GM21619 (cell line): ENCODE data around the gene TLCD1.

Experiments used
- ATAC-seq: cut with Tn5 transposase; IDR thresholded peaks from one replicate; pipeline ENCODE4 v1.9.1; 2021; ENCODE audit not compliant: unreplicated experiment

TLCD1 gene

DNA sequence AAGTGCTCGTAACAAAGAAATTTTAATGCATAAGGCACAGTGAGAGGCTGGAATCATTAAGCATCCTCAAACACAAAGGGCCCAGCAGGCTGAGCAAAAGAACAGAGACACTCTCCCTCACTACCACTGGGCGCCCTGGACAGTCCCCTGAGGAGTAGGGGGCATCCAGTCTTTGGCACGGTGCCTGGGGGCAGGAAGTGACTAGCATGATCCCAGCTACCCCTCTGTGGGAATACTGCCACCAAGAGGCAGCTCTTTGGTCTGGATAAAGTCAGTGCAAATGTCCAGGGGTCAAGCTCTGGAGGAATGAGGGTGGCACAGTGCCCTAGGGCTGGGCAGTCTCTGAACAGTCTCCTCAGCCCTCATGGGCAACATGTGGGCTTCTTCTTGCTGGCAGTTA lies 11.8 kb downstream of the TLCD1 start:
- no peak for ATAC-seq

DNA sequence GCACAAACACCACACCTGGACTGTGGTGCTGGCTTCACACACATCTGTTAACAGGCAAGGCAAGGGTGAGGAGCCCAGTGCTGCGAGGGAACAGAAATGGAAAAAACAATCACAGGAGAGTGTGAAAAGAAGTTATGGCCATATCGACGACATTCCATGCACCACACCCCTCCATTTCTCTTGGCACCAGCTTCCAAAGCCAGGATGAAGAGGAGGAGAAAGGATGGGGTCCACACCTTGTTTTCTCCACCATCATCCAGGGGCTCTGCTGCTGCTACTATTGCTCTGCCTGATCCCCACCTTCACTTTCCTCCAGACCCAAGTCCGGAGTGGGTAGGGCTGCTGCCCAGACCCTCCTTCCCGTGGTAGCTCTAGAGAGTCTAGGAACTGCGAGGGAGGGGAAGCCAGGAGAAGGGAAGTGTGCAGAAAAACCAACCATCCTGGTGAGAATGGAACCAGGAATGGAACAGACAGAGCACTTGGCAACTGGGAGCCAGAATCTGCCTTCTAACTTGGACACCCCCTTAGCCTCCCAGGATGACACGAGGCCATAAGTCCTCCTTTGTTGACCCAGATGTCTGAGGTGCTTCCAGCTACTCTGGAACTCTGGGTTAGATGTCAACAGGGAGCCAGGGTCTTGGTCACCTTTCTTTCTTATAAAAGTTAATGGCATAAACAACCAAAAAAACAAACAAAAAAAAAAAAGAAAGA lies 13.2 kb downstream of the TLCD1 start:
- no peak for ATAC-seq

DNA sequence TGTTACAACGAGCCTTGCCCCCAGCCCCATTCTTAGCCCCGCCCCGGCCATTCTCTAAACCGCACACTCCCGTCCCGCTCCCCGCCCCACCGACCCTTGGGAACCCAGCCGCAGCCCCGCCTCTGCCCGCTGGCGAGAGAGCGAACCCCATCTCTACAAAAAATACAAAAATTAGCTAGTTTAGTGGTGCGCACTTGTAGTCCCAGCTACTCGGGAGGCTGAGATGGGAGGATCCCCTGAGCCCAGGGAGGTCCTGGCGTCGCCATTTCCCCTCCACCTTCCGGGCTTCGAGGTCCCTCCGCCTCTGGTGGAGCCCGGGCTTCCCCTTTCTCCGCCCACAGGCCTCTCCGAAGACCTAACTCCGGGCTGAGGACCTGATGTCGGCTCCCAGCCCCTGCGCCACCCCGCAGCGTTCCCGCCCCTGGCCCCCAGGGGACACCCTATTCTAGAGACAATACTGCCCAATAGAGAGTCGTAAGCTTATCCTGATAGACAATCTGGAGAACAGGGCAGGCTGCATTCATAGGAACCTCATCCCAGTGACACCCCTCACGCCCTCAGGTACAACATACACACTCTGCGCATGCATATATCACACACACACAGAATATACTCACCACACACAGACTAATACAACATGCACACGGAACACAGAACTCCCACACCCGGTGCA lies 13.9 kb downstream of the TLCD1 start:
- ATAC-seq, result no peak

DNA sequence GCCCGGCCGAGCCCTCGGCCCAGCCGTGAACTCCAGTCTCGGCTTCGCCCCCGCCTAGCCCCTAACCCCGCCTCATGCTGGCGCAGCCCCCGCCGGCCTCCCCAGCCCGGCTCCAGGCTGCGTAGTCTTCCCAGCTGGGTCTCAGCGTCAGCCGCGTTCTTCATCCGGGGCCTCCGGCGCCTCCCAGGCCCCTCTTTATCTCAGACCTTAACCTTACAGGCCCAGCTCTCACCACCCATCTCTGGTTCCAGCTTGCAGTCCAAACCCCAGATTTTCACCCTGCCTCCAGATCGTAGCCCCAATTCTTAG lies 14.4 kb downstream of the TLCD1 start, which contains the start of gene PROCA1:
Gene PROCA1, minus strand, starts transcription at position 166 of the 309 bp plus-strand sequence. CDS start 228 bp downstream, outside the sequence.
- no peak for ATAC-seq

DNA sequence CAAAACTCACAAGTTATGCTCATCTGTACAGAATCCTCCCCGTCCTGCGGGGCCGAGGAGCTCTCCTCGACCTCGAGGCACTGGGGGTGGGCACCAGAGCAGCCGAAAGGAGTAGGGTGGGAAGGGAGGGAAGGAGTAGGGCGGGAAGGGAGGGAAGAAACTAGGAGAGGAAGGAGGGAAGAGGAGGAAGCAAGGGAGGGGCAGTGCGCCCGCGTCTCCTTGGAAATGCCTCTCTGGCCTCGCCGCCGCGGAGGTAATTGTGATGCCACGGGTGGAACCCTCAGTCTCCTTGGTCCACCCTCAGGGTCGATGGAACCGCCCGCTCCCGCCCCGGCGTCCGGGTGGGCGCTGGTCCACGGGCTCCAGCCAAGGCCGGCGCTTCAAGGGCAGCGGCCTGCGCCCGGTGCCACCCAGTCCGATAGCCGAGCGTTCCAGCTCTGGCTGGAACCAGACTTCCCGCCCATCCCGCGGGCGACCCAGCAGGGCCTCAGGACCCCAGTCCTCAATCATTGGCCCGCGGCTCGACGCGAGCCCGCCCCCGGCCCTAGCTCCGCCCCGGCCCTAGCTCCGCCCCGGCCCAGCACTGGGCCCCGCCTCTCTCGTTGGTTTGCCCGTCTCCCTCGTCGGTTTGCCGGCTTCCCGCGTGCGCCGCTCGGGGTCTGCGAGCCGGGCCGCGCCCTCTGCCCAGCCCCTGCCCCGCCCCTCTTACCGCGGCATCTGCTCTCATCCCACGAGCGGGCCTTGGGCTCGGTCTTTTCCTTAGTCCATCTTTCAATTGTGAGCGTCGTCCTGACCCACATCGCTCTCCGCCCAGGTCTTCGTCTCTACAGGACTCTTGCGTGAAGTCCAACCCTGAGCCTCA lies 14.9 kb downstream of the TLCD1 start:
- ATAC-seq, result peak; percentile 71

DNA sequence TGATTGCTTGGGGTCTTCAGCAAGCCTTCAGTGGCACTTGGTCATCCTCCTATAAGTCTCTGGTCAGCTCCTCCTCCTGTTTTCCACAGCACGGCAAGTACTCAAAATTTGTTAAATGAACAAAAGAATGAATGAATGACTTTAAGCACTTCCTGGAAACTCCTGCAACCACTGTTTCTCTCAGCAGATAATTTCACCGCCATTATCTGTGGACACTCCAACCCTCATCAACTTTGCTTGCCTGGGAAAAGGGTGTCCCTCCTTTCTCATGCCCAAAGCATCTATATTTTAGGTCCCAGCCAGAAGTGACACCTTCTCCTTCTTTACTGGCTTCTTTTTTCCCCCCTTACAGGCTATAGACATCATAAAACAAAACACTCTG lies 18.7 kb downstream of the TLCD1 start:
- no peak for ATAC-seq

DNA sequence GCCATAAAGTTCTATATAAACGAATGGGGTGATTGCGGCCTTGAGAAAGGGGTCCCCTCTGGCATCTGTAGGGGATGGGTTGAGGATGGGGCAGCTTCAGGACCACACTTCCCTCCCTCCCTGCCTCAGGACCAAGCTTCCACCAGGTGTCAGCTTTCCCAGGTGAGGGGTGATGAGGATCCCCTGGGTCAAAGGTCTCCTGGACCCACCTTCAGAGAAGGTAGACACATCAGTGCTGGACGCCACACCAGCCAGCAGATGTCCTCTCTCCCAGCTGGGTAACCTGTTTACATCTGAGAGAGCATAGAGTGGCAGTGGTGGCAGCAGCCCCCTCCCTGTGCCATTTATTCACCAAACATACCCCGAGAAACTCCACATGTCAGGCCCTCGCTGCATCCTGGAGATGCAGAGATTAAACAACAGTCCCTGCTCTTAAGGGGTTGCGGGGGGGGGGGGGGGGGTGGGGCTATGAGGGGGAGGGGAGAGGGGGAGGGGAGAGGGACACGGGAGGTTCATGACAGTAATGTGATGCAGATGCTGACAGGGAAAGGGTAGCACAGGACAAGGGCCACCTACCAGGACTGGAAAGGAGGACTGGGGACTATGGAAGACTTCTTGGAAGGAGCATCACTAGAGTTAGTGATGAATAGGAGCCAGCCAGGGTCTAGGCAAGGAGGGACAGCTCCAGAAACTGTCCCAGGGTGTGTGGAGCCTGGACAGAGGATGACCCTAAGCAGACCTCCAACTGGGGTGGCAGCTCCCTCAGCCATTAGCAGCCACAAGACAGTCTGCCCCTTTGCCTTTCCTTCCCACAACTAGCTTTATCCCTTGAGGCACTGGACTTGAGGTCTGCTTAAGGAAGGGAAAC lies 19.3 kb downstream of the TLCD1 start:
- ATAC-seq, result no peak

DNA sequence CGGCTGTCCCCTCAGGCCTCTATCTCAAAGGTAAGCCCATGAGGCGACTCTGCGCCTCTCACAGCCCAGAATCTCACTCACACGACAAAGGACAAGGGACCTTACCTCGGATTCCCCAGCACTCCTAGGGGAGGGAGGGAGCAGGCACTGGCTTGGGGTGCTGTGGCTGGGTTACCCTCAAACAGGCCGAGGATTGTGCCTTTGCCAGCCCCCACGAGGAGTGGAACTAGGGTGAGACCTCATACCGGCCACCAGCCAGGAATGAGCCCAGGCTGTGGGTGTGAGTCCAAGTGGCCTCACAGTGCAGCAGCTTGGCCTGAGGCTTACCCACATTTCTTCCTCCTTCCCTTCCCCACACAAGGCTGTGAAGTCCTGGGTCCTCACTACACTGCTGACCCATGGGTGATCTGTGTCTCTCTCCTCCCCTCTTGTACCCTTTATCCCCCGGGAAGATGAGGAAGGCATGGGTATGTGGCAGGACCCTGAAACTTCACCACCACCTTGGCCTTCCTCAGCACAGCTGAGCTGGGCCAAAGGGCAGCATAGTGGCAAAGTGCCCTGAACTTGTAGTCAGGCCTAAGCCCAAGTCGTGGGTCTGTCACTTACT lies 20.2 kb downstream of the TLCD1 start:
- no peak for ATAC-seq

DNA sequence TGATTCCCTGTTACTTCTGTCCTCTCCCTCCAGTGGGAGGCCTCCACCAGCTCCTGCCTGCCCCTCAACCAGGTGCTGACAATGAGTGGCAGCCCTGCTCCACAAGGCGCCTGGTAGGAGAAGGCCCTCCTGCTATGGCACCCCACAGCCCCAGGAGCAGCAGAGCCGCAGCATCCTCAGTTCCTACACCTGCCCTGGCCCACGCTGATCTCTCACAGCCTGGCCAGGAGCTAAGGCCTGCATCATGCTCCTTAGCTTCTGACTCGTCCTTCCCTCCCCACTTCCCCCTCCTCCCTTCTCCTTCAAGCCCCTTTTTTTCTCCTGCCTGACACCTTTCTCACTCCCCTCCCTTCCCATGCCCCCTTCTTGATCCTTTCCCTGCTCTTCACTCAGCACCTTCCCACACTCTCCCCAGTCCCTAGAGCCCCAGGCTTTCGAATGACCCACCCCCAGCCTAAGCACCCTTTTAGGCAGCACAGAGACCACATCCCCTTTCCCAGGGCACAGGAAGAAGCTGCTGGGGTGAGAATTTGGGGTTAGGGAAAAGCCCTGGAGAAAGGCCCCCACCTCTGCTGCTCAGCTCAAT lies 20.9 kb downstream of the TLCD1 start:
- ATAC-seq, result no peak

DNA sequence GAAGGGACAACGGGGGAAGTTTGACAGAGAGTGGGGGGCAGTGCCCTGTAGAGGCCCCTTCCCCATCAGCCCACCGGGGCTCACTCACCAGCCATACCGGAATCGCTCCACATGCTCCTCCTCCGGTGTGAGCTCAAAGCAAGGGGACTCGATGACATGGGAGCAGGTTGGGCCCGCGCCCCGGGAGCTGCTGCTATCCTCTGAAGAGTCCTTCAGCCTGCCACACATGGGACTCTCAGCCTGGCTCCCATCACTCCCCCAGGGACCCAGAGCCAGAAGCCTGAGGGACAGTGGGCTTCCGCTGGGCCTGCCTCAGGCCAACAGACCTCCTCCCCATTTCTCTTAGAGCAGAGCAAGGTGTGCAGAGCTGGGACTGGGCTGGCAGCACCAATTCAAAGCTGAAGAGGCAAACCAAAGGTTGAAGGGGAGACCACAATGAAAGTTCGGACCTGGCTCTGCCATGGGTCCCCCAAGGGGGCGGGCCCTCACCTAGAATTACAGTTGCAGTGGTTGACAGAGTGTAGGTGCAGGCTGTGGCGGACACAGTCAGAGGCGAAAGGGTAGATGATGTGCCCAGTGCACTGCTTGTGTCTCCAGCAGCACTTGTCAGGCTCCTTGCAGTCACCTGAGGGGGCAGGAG lies 21.7 kb downstream of the TLCD1 start:
- ATAC-seq, result no peak

DNA sequence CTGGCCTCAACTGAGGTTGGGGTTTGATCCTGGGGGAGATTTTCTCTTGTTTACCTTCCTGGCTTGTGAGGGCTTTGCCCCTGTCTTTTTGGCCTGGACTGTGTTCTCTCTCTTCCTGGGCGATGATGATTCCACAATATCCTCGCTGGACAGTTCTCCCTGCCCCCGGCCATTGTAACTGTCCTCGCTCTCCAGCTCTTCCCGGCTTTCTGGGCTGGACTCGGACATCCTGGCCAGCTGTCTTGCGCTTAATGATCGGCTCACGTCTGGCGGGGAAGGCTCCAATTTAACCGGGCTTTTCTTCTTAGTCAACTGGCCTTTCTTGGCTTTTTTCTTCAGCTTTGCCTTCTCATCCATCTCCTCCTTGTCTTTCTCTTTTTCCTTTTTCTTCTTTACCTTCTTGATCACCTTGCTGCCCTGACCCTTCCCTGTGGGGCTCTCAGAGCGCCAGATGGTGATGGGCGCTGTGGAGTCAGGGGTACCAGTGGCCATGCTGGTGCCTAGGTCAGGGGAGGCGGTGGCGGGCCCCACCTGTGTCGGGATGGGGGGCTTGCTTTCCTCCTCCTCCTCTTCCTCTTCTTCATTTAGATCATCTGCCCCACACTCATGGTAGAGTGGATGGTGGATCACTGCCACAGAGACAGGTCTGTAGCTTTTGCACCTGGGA lies 22.3 kb downstream of the TLCD1 start:
- no peak for ATAC-seq

DNA sequence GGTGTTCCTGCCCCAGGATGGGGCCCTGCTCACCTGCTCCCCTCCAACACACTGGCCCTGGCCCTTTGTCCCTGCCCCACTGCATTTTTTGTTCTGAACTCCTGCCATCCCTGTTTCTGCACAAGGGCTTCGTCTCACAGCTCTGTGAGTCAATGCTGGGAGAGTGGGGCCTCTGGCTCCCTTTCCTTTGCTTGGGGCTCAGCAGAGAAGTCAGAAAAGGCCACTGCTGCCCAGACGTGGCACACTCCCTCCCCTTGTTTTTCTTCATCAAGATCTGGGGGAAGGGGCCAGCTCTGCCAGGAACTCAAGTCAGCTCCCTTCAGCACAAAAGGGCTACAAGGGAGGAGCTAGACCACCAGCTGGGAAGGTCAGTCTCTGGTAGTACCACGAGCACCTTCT lies 23.3 kb downstream of the TLCD1 start:
- ATAC-seq, result no peak

DNA sequence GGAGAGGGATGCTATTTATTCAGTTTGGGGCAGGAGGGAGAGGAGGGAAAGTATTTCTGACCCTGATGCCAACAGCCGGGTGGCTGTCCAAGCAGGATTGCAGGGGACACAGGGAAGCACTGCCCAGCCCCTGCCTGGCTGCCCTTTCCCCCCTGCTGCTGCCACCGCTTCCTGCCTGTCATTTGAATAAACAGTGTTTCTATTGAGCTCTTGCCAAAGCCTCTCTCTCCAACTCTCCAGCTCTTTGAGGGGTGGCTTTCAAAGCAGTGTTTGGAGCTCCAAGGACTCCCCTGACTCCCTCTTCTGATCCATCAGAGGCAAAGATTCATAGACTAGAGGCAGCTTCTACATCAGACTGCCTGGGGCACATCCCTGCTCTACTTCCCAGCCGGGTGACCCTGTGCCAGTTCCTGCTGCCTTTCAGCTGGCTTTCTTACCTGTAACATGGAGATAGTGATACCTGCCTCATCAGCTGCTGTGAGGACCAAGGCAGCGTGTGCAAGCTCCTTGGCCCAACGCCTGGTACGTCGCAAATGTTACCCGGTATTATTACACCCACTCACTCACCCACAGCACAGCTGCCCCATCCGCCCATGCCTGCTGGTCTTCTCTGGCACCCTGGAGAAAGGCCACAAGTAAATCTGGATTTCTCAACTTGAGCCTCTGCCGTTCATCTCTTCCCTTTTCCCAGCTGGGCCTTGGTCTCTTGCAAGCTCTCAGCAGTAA lies 23.8 kb downstream of the TLCD1 start:
- no peak for ATAC-seq

DNA sequence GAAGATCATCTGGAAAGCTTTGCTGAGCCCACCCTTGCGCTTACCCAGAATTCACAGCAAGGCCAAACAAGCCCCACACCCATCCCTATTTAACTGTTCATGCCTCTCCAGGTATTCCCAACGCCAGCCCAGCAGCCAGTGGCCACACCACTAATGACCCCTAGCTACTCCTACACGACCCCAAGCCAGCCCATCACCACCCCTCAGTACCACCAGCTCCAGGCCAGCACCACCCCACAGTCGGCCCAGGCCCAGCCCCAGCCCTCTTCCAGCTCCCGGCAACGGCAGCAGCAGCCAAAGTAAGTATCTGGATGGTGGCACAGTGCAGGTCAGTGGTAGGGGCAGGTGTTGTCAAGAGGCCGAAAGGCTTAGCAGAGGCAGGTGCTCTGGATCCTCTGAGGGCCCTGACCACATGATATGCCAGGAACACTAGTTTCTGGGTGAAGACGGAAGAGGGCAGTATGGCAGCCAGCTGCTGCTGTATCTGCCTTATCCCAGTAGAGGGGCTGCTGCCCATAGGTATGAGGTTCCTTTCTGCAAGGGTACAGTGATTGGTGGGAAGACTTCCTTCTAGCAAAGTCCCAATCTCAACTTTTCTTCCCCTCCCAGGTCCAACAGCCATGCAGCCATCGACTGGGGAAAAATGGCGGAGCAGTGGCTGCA lies 25.1 kb downstream of the TLCD1 start:
- ATAC-seq, result no peak

DNA sequence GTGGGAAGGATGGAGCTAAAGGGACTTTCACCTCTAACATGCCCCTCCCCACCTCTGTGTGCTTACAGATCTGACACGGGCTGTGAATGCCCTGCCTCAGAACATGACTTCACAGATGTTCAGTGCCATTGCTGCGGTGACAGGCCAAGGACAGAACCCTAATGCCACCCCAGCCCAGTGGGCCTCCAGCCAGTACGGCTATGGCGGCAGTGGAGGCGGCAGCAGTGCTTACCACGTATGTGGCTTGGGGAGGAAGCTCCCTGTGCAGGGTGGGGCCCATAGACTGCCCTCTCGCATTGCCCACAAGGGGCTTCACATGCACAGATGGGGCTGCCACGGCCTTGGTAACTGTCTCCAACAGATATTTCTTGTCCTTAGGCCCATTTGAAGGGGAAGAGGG lies 25.8 kb downstream of the TLCD1 start:
- ATAC-seq, result no peak

DNA sequence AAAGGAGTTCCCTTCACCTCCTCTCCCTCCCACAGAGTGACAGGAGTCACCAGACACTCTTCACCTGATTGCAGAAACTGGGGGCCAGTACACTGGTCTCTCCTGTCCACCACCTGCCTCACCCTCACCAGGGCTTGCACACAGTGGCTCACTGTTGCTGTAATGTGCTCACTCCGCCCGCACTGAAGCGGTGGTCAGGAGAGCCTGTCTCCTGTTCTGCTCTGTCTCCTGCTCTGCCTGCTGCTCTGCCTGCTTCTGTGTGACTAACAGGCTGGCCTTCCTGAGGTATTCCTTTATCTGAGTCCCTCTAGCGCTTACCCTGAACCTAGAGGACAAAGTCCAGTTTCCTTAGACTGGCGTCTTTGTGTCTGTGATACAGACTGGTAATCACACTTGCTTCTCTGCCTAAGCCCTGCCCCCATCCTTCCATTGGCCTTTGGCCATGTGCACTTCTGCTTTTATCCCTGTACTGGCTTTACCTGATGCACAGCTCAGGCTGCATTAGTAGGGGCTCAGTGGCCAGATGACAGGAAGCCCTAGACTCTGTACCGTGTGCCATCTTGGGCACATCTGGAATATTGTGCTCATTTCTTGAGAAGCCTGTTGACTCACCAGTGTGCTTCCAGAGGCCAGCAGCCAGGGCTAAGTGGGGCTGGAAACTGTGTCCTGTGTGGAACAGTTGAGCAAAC lies 27.6 kb downstream of the TLCD1 start:
- ATAC-seq, result no peak

DNA sequence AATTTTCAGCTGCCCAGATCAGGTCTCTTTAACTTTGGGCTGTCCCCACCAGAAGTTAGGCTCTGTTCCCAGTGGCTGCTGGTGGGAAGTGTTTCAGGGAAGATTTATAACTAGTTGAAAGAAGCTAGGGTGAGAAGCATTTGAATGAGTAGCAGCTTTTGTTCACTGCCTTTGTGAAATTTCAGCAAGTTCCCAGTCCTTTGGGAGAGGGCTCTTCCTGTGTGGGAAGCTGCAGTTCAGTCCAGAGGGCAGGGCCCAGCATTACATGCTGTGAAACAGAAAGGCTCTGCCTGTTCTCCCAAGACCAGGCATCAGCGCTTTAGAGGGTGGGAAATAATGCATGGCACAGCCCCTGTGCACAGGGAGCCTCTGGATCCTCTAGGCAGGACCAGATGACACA lies 32.2 kb downstream of the TLCD1 start:
- no peak for ATAC-seq
